GM12872 (cell line): ENCODE results near the gene DUSP19.
A peak's percentile ranks its signal among the peaks of the same experiment; 100 is the strongest.

Source experiments
- TF ChIP-seq, protein P1 (sequence below): IDR thresholded peaks from 3 replicates; pipeline ENCODE4 v1.5.1; 2011; ENCODE audit warnings: low read depth, mild to moderate bottlenecking, low read length, moderate library complexity; ENCODE audit not compliant: insufficient read depth

The DUSP19 gene

GRCh38 chr2:183057333-183057985, 21.1 kb upstream of the DUSP19 start:
- TF ChIP-seq, protein P1, sequence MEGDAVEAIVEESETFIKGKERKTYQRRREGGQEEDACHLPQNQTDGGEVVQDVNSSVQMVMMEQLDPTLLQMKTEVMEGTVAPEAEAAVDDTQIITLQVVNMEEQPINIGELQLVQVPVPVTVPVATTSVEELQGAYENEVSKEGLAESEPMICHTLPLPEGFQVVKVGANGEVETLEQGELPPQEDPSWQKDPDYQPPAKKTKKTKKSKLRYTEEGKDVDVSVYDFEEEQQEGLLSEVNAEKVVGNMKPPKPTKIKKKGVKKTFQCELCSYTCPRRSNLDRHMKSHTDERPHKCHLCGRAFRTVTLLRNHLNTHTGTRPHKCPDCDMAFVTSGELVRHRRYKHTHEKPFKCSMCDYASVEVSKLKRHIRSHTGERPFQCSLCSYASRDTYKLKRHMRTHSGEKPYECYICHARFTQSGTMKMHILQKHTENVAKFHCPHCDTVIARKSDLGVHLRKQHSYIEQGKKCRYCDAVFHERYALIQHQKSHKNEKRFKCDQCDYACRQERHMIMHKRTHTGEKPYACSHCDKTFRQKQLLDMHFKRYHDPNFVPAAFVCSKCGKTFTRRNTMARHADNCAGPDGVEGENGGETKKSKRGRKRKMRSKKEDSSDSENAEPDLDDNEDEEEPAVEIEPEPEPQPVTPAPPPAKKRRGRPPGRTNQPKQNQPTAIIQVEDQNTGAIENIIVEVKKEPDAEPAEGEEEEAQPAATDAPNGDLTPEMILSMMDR, result no peak

DNA sequence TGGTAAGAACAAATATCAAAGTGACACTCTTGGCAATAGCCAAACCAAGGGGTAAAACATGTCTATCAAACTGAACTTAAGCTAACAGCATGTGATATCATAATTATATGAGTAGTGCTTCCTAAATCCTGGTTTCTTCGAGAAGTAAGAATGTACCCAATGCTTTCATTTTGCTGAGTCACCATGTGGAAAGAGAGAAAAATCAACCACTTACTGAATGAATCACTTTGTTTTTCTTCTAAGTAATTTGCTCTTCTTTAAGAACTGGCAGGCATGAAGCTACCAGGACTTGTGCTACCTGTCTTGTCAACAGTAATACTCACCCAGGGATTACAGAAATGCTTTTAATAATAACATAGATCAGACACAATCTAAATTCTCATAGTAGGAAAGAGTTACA, 19.0 kb upstream of the DUSP19 start:
- TF ChIP-seq, protein P1, result no peak

DNA sequence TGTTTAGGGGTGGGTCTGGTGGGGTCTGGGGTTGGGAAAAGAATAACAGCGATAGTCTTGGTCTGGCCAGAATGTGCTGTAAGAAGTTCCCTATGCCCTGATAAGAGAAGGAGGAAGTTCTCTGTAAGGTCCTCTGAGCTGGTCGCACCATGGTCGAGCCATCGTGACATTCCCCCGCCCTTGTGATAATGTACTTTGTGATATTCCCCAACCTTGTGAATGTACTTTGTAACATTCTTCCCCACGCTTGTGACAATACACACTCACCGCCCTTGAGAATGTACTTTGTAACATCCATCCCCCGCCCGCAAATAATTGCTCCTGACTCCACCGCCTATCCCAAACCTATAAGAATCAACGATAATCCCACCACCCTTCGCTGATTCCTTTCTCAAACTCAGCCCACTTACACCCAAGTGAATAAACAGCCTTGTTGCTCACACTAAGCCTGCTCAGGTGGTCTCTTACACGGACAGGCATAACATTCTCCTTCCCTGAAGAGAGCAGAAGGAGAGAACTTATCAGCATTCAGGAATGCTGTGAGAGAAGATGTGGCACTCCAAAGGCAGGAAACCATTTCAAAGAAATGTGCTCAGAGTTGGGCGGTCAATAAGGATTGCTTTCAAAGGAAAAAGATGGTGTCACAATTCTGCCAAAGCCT, 17.8 kb upstream of the DUSP19 start:
- TF ChIP-seq, protein P1, result no peak

- TF ChIP-seq, protein P1, result no peak
Measured at GRCh38 chr2:183063083-183063482, 15.5 kb upstream of the DUSP19 start.

- TF ChIP-seq, protein P1, result no peak
Measured at GRCh38 chr2:183068561-183068960, 10.0 kb upstream of the DUSP19 start.

DNA sequence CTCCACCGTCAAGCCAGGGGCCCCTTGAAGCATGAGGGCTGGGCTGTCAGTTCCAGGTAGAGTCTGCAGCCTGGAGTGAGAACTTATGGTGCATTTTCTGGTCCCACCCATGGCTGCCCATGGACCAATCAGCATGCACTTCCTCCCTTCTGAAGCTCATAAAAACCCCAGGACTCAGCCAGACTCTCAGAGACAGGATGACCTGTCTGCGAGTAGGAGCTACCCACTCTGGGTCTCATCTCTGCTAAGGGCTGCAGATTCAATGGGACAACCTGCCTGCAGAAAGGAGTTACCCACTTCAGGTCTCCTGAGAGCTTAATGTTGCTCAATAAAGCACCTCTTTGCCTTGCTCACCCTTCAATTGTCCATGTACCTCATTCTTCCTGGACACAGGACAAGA, 9.4 kb upstream of the DUSP19 start:
- TF ChIP-seq, protein P1, result no peak

DNA sequence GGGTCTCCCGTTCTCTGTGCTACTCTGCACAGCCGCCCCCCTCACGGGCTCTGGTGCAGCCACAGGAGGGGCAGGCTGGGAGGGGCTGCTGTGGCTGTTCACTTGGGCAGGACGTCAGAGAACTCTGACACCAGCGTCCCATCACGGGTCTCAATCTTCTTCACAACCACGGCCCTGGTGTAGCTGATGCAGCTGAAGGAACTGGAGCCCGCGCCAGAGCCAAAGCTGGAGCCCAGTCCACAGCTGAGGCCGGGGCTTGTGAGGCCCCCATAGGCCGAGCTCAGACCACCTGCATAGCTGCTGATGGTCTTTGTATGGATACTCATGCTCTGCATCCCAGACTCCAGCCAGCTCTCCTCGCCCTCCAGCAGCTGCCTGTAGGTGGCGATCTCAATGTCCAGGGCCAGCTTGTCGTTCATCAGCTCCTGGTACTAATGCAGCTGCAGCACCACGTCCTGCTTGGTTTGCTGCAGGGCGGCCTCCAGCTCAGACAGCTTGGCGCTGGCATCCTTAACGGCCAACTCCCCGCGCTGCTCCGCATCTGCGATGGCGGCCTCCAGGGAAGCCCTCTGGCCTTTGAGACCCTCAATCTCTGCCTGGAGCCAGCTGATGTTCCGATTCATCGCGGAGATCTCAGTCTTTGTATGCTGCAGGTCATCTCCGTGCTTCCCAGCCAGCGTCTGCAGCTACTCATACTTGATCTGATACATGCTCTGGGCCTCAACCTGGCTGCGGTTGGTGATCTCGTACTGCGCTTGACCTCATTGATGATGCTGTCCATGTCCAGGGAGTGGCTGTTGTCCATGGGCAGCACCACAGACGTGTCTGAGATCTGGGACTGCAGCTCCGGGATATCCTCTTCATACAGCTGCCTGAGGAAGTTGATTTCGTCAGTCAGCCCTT, 7.4 kb upstream of the DUSP19 start:
- TF ChIP-seq, protein P1, result peak; percentile 57
